SK-MEL-5 (cell line): ENCODE results near the gene FOXO1. TPM values are rescaled to one million over a fixed set of nuclear protein-coding genes. Genes with fewer than 3 reads are reported as not detected.
A peak's percentile ranks its signal among the peaks of the same experiment; 100 is the strongest.
"Not testable (repeated sequence)": the region's sequence is repeated elsewhere in the genome, so short reads cannot be mapped to it uniquely, and the experiment has no call there.

Experiments
- DNase-seq: peaks from one replicate; pipeline ENCODE4 v3.0.0-alpha.2; 2016; ENCODE audit warnings: low read depth, low spot score
- in situ Hi-C: cut with HindIII; loops from 2 replicates; pipeline ENCODE4 v1.10.0; 2016; ENCODE audit warnings: low sequenced_read_pairs, high pct_unique_total_duplicates, low pct_unique_long_range_greater_than_20kb
- total RNA-seq: library from RNA; depleted of rRNA; stranded (reverse); fragments of >200 nt; shearing (Covaris generic); gene quantifications from 2 replicates; pipeline ENCODE4 v1.2.3, GENCODE V29; 2014

FOXO1 gene
- total RNA-seq, 1 experiment from 2014 or later: 5.0 TPM

DNA sequence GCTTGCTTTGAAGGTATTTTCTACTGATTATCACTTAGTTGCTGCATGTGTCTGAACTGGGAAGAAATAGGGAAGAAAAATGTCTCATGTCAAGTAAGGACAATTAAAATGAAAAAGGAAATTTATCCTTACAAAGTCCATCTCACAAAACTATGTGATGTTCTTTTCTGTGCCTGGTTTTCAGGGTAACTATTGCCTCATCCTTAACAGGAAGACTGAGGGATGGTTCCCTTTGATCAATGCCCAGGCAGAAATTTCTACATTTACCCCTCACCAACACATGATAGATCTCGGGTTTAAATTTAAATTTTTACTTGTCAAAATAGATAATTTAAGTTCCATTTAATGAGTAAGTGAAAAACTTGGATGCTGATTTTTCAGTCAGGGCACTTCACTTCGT, 3.9 kb upstream of the FOXO1 start:
- DNase-seq: no peak
- in situ Hi-C loops: no loop called here

DNA sequence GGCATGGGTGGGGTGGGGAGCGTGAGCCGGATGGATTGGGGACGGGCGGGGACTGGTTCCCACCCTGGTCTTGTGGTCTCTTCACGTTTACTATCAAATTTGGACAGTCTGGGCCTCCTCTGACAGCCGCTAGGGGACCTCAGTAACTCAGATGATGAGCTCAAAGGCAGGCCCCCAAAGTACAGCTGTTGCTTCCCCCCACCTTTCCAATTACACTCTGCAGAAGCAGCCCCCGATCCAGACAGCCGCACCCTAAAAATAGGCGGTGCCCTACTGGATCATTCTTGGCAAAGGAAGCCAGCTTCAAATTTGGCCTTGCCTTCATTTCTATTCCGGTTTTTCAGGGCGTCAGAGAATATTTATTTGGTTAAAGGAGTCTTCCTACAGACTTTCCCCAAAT, 1.9 kb upstream of the FOXO1 start:
- DNase-seq: peak; percentile 63
- in situ Hi-C loops: no loop called here

DNA sequence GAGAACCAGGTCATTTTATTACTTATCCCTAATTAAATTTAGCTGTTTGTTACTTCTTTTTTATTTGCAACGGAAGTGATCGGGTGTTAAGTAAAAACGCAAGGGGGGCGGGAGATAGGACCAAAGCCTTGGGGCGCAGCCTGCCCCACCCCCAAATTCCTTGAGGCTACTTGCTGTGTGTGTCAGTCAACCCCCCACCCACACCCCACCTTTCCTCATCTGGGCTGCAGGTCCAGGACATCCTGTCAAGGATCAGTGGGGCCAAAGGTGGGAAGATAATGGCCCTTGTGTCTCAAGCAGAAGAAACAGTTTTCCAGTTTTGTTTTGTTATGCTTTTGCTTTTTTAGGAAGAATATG, 1.2 kb upstream of the FOXO1 start:
- in situ Hi-C loops: no loop called here
- no peak for DNase-seq

DNA sequence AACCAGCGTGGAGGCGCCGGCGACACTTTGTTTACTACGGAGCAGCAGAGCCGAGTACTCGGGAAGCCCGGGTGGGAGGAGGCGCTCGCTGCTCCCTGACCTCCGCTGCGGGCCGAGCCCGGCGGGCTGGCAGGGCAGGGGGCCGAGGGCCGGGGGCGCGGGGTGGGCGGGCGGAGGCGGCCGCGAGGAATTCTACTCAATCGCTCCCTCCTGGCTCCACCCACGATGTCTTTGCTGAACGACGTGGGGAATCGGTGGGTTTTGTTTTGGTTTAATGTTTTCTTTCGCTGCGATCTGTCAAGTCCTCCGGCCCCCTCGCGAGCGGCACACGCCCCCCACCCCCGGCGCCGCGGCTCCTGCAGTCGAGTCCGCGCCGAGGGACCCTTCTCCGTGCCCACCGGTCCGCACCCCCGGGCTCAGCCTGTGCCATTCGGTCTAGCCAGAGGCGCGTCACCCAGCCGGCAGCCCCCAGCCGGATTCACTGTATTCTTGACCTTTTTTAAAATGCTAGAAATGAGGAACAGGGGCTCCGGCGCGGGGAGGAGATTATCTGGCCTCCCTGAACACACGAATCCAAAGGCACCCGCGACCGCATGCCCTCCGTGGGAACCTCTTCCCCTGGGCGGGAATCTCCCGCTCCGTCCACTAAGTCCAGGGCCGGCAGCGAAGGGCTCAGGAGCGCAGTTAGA, 636 bp upstream of the FOXO1 start:
- DNase-seq: peak; percentile 55

DNA sequence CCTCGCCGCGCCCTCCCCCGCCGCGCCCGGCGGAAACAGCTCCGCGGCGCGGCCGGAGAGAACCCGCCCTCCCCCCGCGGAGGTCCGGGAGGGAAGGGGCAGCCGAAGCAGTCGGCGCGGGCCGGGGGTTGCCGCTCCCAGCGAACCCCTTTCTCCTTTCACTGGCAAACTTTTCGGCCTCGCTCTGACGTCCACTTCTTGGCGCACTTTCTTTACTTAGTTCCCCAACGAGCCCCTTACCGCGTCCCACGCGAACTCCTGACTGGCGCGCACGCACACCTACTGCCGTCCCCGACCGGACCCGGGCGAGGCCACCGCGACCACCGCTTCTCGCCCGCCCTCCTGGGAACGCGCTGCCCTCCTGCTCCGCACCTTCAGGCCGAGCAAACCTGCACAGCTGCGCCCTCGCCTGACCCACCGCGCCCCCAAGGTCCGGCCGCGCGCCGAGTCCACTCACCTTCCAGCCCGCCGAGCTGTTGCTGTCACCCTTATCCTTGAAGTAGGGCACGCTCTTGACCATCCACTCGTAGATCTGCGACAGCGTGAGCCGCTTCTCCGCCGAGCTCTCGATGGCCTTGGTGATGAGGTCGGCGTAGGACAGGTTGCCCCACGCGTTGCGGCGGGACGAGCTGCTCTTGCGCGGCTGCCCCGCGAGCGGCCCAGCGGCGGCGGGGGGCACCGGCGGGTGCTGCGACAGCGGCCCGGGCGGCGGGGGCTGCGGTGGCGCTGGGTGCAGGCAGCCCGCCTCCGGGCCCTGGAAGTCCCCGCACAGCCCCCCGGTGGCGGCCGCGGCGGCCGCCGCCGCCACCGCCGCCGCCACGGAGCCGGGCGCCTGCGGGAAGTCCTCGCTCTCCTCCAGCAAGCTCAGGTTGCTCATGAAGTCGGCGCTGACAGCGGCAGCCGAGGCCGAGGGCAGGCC, 1.1 kb downstream of the FOXO1 start:
- in situ Hi-C loops: no loop called here
- DNase-seq: no peak

More for the DNA sequence above, 636 bp upstream of the FOXO1 start:
- in situ Hi-C loops: no loop called here

DNA sequence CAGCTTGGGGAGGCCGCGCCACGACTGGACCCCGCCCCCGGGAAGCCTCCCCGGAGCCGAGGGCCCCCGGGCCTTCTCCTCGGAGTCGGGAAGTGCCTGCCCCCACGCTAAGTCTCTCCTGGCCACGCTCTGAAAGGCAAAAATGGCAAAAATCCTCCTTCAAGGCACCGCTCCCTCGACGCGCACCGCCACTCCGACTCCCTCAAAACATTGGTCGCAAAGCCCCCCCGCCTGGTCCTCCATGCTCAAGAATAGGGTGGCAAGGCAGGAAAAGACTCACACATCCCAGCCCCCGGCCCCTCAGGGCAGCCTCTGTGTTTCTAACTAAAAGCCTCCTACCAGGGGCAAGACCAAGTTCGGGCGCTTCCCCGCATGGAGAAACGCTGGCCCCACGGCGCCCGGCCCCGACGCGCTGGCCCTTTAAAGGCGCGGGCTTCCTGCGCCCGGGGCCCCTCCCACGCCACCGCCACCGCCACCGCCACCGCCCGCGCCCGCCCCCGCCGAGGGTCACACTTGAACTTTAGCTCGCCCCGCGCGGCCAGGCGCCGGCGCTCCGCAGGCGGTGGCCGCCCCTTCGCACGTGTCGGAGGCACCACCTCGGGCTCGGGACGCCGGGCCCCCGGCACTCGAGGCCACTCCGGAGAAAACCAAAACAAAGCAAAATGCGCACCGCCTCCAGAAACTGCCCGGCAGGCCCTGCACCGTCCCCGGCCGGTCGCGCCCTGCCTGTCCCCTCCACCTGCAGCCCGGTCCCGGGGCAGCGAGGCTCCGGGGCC, 1.9 kb downstream of the FOXO1 start:
- DNase-seq: peak; percentile 42
- in situ Hi-C loops: no loop called here

DNA sequence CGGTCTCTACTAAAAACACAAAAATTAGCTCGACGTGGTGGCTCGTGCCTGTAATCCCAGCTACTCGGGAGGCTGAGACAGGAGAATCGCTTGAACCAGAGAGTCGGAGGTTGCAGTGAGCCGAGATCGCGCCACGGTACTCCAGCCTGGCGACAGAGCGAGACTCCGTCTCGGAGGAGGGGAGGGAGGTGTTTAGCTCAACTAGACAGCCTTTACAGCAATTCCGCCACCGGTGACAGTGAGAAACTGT, 2.4 kb downstream of the FOXO1 start:
- DNase-seq: peak; percentile 38
- in situ Hi-C loops: not testable (repeated sequence)

DNA sequence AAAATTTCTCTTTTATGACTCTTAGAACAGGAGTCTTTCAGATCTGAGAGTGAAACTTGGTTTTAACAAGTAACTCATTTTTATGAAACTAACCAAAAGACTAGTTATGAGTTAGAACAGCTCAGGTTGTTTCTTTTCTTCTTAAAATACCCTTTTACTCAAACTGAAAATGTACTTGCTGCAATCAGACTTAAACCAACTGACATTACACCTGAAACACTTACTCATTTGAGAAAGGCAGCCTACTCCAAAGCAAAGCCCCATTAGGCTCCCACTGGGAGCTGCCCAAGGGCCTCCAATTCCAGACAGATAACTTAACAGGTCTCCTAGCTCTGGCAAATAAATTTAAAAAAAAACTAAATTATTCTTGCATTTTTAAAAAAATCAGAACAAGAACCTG, 3.6 kb downstream of the FOXO1 start:
- DNase-seq: no peak
- in situ Hi-C loops: no loop called here

GRCh38 chr13:40661875-40662665, 4.4 kb downstream of the FOXO1 start:
- no peak for DNase-seq
- in situ Hi-C loops: no loop called here

GRCh38 chr13:40660692-40661091, 5.7 kb downstream of the FOXO1 start:
- in situ Hi-C loops: no loop called here
- DNase-seq: no peak

GRCh38 chr13:40660141-40660664, 6.2 kb downstream of the FOXO1 start:
- no peak for DNase-seq
- in situ Hi-C loops: no loop called here

DNA sequence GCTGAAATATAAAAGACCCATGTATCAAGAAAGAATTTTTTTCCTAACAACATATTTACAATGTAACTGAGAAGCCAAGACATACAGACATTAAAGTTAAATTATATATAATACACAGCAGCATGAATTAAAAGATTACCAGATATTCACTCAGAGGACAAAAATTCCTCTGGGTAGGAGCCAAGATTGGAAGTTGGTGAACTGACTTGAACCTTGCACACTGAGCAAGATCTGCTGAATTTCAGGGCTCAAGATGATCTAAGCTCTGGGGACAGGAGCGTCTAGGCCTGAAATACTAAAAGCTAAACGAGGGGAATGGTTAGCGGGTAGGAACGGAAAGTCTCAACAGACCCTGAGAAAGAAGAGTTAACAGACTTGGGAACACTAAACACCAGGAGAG, 8.5 kb downstream of the FOXO1 start:
- no peak for DNase-seq
- in situ Hi-C loops: no loop called here

GRCh38 chr13:40657307-40657706, 9.1 kb downstream of the FOXO1 start:
- in situ Hi-C loops: no loop called here
- no peak for DNase-seq

DNA sequence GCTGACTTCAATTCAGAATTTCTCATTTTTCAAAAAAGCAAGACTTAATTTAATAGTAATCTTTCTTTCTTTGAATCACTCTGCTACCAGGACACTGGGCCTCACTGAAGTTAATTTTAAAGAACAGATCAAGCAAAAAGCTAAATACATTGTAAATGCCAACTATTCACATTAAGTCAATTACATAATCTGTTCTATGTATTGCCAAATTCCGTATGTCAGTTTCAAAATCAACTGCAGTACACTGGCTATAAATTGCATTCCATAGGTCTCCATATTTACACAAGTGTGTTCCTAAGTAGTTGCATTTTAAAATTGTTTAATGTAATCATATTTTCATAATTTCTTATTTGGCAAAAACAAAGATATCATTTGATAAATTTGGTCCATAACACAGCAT, 10.1 kb downstream of the FOXO1 start:
- in situ Hi-C loops: no loop called here
- no peak for DNase-seq

DNA sequence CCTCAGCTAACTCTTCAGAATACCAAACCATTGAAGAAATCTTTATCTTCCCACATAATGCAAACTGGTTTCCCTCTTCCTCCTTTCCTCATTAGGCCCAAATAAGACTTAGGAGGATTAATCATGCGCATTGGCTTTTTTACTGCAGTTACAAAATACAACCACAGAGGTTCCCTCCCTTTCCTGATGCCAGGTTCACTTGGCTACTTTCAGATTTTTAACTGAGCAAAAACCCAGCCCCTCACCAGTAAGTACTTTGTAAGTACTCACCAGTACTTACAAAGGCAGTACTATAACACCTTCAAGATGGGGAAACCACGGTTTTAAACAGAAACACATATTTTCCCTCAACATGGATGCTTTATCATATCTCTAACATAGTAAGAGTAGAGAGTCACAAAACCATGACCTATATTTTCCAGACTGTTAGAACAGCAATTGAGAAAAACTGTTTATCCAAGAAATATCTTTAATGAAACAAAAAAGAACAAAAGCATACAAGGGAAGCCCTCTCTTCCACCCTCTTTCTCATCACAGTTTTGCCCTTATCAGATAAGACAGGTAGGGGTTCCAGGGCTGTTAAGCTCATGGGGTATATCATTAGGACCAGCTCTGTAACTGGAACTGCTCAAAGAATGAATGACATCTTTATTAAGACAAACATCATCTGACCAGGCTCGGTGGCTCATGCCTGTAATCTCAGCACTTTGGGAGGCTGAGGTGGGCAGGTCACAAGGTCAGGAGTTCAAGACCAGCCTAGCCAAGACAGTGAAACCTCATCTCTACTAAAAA, 12.7 kb downstream of the FOXO1 start:
- in situ Hi-C loops: no loop called here
- no peak for DNase-seq

- DNase-seq: no peak
- in situ Hi-C loops: no loop called here
Observed at GRCh38 chr13:40652588-40652940, 13.9 kb downstream of the FOXO1 start.
